ENCODE results near the gene SALL1.

Gene SALL1

GRCh38 chr16:51095084-51095881 lies 55.8 kb downstream of the SALL1 start:
- Histone ChIP-seq H3K4me3 (ENCODE audit: low read length, poor library complexity, severe bottlenecking) (no peak overlapping the region), H3K27me3 (ENCODE audit: insufficient read depth, low read length, poor library complexity, severe bottlenecking) (no peaks in the 10 kb centered on the region), H3K9me2 (replicated peaks; ENCODE audit: low read depth, low read length) (no peaks in the 10 kb centered on the region), H3K9me3 (ENCODE audit: insufficient read depth, low read depth, low read length) (0 out of 2 replicates have a peak, but pooled peaks cover 2% of the 10 kb centered on the region), H3K79me2 (ENCODE audit: insufficient read depth, low read length) (no peaks in the 10 kb centered on the region), H4K20me1 (ENCODE audit: insufficient read depth, low read length, poor library complexity, severe bottlenecking) (no peaks in the 10 kb centered on the region), H3F3A (ENCODE audit: low read depth) (no peaks in the 10 kb centered on the region), H2AFZ (ENCODE audit: low read length) (no peak overlapping the region), H3K36me3 (ENCODE audit: insufficient read depth, low read length) (no peaks in the 10 kb centered on the region), H3K9ac (ENCODE audit: low read depth, low read length, poor library complexity, severe bottlenecking) (no peak overlapping the region), H3K4me1 (ENCODE audit: insufficient read depth, low read length, poor library complexity, severe bottlenecking) (no peaks in the 10 kb centered on the region), H3K4me2 (ENCODE audit: low read depth, low read length, poor library complexity, severe bottlenecking) (no peak overlapping the region)
- TF ChIP-seq CTCF (conservative IDR thresholded peaks at IDR 0.05; ENCODE audit: low read length) (no peak), EZH2phosphoT487 (IDR thresholded peaks at IDR 0.05; ENCODE audit: borderline replicate concordance) (no peak)

GRCh38 chr16:51093726-51094280 lies 57.3 kb downstream of the SALL1 start:
- Histone ChIP-seq H3K79me2 (ENCODE audit: insufficient read depth, low read length) (no peaks in the 10 kb centered on the region), H3K27me3 (ENCODE audit: insufficient read depth, low read length, poor library complexity, severe bottlenecking) (no peaks in the 10 kb centered on the region), H3K4me3 (ENCODE audit: low read length, poor library complexity, severe bottlenecking) (no peak overlapping the region), H3K4me2 (ENCODE audit: low read depth, low read length, poor library complexity, severe bottlenecking) (no peak overlapping the region), H3K4me1 (ENCODE audit: insufficient read depth, low read length, poor library complexity, severe bottlenecking) (no peaks in the 10 kb centered on the region), H3F3A (ENCODE audit: low read depth) (no peaks in the 10 kb centered on the region), H3K9me2 (replicated peaks; ENCODE audit: low read depth, low read length) (no peaks in the 10 kb centered on the region), H4K20me1 (ENCODE audit: insufficient read depth, low read length, poor library complexity, severe bottlenecking) (no peaks in the 10 kb centered on the region), H3K9me3 (ENCODE audit: insufficient read depth, low read depth, low read length) (peaks cover 7% of the 10 kb centered on the region; the same call in 1 of the 2 replicates), H3K36me3 (ENCODE audit: insufficient read depth, low read length) (no peaks in the 10 kb centered on the region), H3K9ac (ENCODE audit: low read depth, low read length, poor library complexity, severe bottlenecking) (no peak overlapping the region), H2AFZ (ENCODE audit: low read length) (no peak overlapping the region)
- TF ChIP-seq EZH2phosphoT487 (IDR thresholded peaks at IDR 0.05; ENCODE audit: borderline replicate concordance) (no peak), CTCF (conservative IDR thresholded peaks at IDR 0.05; ENCODE audit: low read length) (no peak)

All from Loucy (cell line).